Tongue (tissue), 2 donors: Measurements from ENCODE around the gene RMND5A. TPM values are rescaled to one million over a fixed set of nuclear protein-coding genes. Genes with fewer than 3 reads are reported as not detected.

Source experiments
- DNase-seq: peaks from one replicate; pipeline ENCODE4 v3.0.0-alpha.2; 2015
- total RNA-seq: library from RNA; depleted of rRNA; stranded (reverse); fragments of >200 nt; gene quantifications from one replicate; pipeline ENCODE4 v1.2.3, GENCODE V29; 2014

Gene RMND5A
- total RNA-seq, 1 donor from 2014 or later = 76.5 TPM

DNA sequence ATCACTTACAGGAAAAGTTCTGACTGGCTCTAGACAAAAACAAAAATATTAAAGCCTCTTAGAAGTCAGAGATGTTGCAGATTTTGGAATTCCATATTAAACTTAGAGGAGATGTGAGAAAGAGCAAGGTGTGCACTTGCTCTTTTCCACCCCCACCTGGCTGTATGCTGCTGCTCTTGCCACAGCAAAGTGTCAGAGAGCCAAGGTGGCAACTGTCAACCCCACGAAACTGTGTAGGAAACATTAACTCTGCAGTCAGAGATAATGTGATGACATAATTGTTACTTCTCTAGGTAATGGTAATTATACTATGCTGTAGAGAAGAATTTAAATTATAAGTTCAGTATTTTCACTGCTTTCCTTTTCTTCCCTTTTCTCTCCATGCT is 45.2 kb downstream of the RMND5A start:
- DNase-seq = no peak

DNA sequence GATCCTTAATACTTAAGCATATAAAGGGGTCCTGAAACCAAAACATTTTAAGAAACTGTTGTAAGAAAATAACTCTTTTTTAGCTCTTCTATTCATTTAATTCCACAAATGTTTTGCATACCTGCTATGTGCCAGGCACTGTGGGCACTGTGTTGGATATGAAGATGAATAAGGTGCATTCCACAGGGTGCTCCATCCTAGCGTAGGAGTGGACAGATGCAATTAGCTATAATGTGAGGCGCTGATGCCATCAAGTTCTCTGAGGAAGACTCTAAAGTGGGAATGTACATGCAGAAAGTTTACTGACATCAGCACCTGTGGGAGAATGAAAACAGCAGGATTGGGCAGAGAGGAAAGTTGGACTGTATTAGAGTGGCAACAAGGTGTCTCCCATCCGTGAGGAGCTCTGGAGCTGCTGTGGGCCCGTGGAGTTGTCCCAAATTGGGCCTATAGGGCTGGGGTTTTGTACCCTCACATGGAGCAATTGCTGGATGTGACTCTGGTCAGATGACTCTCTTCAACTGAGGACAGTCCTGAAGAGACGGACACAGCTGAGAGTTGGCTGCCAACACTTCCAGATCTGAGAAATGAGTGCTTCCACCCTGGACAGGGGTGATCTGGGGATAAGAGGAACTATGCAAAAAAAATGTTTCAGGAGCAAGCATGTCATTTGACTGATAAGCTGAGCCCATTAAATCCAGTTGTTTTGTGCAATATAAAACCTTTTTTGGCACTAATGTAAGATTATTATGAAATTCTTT is 48.3 kb downstream of the RMND5A start:
- DNase-seq = no peak

DNA sequence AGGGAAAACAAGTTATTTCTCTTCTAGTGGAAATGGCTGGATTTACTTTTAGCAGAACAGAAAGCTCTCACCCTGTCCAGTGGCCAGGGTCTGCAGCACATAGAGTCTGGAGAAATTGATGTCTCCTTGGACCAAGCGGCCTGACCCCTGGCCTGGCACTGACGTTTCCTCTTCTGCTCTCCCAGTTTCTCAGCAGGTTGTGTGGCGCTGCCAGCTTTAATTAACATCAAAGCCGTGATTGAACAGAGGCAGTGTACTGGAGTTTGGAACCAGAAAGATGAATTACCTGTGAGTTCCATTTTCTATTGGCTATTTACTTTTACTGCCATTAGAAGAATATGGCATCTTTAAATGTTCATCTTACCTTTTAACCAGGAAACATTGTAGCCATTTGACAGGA is 49.7 kb downstream of the RMND5A start:
- no peak for DNase-seq

DNA sequence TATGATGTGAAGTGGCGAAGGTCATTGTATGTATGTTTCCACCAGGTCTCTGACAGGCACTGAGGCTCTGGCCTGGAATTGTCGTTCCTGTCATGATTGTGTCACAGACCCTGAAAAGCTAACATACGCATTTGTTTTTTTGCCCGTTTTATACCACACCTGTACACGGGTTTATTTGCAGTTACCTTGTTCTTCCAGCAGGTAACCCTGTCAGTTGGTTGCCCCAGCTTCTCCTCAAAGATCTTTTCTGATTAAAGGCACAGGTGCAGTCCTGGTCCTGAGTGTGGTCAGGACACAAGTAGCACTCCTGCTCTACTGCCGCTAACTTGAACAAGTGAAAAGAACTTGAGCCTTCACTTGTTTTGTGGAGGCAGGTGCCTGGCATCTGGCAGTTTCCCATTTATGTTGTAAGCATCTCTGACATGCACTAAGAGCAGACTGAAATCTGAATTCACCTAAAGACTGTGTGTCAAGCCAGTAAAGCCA is 50.8 kb downstream of the RMND5A start:
- no peak for DNase-seq

DNA sequence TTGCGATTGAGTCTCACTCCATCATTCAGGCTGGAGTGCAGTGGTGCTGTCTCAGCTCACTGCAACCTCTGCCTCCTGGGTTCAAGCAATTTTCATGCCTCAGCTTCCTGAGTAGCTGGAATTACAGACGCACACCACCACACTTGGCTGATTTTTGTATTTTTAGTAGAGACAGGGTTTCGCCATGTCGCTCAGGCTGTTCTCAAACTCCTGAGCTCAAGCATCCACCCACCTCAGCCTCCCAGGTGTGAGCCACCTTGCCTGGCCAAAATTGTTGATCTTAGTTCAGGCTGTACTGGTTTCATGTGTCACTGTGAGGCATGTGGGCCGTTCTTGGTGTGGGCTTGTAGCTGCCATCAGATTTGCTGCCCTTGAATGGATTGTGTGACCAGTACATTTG is 52.5 kb downstream of the RMND5A start:
- no peak for DNase-seq

DNA sequence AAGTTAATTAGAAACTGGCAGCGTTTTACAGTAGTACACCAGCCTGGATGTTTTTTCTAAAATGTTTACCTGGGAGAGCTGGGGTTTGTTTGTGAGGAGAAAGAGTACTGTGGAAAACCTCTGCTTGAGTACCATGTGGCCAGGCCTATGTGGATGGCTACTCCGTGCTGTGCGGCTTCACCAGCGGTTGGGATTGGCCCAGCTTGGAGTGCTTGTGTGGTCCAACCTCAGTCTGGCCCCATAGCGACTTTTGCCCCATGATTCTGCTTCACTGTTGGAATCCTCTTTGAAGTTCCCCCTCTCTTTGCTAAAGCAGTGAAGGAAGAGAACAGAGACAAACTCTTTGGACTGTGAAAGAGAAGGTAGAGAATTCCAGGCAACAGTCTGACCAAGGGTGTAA is 54.8 kb downstream of the RMND5A start:
- no peak for DNase-seq

DNA sequence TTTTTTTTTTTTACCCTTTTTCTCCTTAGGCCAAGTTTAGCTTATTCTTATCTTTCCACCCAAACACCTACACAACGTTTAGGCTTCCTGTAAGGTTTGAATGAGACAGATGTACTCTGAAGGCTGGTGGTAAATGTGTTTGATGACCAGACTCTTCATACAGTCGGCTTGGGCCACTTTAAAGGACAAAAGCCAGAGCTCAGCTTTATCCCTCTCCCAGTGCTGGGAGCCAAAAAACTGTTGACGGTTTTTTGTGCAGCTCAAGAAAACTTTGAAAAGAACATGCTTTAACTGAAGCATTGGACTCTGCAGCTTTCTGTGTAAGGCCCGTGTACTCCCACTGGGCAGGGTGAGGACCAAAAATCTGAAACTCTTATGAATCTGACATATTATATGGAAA is 55.2 kb downstream of the RMND5A start:
- DNase-seq = no peak

DNA sequence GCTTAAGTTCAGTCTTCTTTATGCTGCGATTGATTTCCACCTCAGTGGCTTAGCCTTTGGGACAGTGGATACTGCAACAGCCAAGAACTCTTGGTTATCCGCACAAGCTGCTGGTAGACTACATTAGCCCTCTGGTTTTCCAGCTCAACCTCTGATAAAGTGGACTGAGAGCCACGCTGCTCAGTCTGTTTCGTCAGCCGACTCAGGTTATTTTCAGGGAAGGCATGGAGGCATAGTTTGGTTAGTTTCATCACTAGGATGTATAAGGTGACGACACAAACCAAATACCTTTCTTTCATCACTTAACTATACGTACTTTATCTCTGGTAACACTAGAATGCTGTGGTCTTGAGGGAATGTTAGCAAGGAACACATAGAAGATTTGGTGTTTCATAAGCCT is 56.4 kb downstream of the RMND5A start:
- DNase-seq = no peak

DNA sequence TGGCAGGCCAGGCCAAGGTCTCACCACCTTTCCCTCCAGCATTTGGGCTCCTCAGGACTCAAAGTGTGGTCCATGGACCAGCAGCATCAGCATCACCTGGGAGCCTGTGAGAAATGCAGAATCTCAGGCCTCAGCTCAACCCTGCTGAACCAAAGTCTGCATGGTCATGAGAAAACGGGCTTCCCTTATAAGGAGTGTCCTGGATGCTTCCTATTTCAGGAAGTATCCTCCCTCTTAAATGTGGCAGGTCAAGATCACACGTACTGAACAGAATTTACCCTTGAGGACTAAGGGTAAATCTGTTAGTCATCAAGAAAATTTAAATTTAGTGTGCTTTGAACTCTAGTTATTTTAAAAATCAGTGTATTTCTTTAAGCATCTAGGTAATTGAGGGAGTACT is 58.9 kb downstream of the RMND5A start:
- no peak for DNase-seq

DNA sequence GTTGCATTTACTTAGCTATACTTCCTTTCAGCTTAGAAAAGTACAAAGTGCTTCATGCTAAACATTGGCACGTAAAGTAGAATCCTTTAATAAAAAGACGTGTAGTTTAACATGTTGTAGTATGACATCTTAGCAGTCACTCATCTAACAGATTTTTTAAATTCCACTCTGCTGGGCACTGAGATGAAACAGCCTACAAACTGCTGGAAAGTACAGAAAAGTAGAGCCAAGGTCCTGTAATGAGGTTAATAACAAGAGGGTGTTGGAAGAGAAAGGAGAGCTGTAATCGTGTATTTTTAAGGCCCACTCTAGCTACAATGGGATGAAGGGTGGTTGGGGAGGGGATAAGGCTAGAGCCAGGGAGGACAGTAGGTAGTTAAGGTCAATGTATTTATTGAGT is 59.9 kb downstream of the RMND5A start:
- DNase-seq = no peak

DNA sequence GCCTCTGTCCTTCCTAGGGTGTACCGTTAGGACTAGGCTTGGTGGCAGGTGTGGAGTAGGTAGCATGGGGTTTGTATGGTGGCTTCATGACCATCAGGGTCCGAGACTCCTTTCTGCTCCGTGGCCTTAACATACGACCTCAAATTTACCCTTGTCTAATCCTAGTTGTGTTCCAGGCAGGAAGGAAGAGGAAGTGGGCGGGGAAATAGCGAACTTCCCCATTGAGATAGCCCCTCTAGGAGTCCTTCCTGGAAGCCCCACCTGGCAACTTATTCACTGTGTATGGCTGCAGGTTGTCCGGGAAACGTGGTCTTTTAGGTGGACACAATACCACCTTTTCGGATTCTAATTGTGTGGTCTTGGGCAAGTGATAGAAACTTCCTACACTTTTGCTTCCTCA is 61.3 kb downstream of the RMND5A start:
- DNase-seq = no peak

DNA sequence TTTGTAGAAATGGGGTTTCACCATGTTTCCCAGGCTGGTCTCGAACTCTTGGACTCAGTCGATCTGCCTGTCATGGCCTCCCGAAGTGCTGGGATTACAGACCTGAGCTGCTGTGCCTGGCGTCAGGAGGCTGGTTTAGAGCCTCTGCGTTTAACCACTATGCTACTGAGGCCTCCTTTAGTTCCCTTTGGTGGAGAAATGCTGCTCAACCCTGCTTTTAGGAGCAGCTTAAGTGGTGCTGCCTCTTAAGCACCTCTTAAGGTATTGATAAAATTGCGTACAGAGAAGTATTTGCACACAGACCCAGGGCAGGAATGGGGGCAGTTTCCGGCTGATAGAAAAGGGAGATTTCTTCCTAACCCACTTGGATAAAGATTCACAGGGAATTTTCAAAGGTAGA is 62.7 kb downstream of the RMND5A start:
- DNase-seq = no peak

DNA sequence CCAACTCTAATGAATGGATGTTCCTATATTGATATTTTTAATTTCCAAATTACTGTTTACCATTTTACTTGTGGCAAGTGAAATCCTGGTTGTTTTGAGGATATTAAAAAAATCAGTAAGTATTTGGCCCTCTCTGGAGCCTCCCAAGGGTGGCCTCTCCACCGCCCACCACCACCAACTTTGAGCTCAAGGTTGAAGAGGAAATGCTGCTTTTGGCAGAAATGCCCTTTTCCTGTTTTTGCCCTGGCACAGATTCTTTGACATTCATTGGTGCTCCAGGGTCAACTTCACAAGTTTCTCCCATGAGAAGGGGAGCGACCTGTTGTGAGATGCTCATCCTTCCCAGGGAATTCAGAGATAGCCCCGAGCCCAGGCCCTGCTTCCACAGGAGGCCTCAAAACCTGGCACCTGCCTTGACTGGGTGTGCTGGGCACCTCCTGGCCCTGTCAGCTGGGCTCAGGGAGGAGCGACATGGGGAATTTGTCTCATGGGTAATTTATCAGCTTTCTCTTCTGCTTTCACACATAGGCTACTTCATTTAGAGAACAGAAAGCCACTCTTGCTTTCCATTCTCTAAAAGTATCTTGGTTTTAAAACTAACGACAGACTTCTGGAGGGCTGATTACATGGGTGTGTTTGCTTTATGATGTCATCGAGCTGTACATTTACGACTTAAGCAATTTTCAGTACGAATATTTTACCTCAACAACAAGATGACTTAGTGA is 63.7 kb downstream of the RMND5A start:
- DNase-seq = no peak

DNA sequence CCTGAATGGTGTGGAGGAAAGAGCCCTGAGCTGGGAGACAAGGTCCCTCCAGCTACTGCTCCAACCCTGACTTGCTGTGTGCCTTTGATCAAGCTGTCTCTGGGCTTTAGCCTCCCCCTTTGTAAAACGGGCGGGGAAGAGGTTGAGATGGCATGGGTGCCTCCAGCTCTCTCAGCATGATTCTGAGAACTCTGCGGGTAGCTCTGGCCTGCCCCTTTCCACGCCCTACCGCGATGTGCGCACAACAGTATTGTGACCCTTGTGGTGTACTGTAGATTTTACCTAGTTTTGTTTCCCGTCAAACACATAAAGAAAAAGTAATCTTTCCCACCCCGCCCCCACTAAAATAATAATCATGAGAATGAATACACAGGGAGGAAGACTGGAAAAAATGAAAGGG is 65.4 kb downstream of the RMND5A start:
- DNase-seq = no peak

DNA sequence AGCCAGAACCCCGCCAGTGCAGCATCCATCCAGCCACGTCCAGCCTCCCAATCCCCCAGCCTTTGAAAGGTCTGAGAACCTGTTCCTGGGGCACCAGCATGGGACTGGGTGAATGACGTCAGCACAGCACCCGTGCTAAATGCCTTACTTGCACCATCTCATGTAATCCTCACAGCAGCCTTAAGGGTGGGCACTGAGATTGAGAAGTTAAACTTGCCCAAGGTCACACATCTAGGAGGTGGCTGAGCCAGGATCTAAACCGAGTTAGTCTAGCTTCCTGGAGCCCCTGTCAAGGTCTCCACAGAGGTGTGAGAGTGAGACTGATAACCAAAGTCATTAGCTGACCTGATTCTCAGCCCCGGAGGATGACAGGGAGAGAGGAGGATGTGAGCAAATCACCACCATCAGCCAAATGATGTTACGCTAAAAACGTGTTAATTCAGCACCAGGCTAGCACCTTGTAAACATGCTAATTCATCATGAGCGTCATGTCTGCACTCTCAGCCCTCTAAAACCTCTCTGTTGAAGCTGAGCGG is 66.0 kb downstream of the RMND5A start:
- DNase-seq = no peak

DNA sequence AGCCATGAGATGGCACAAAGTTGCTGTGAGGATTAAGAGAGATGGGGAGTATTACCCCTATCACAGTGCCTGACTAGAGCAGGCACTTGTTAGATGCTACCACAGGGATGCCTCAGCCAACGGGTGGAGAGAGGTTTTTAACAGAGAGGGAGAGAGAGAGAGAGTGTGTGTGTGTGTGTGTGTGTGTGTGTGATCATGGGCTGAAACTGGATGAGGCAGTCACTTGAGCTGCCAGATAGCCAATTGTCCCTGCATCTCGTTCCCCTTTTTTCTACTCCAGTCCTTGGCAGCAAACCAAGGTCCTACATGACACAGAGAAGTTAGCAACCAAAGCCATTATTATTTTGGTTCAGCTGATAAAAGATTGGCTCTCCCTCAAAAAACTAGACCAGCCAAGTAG is 67.6 kb downstream of the RMND5A start:
- DNase-seq = peak; percentile 69

DNA sequence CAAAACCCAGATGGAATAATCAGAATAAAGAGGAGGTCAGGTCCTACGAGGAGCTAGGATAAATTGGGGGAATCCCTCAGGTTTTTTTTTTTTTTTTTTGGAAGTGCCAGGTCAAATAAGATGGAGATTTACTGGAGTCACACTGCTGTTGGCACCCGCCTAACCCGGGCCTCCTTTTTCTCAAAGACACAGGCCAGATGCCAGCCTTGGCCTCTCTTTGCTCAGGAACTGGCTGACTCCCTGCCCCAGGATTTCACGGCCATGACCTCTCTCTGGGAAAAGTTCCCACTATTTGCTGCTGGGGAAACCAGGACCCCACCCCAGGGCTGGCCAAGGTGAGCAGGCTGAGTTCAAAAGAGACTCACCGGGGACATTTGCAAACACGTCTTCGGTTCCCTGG is 68.1 kb downstream of the RMND5A start:
- no peak for DNase-seq

DNA sequence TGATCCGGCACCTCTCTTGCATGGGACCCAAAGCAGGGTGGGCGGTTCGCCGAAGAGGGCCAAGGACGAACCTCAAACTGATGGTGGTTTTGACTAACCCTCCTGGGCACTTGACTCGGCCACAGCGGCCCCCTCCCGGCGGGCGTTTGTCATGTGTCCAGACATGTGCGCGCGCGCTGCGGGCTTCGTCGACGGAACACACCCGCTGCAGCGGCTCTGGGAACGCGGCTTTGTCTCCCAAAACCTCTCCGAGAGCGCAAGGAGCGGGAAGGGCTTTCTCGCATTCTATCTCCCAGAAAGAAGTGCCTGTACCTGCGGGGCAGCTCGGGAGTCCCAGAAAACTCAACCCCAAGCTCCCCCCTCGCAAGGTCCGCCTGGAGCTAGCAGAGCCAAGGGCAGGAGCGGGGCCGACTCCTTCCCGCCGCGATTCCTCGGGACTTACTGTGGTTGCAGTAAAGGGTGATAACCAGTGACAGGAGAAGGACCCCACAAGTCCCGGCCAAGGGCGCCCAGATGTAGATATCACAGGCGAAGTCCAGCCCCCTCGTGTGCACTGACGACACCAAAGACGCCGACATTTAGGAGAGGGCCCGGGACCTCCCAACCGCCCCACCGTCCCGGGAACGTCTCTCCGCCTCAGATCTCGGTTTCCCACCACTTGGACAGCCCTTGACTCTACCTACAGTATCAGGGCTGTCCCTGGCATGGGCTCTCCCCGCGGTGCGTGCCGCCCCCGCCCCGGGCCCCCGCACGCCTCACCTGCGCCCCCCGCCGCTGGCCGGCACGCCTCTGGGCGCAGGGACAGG is 69.0 kb downstream of the RMND5A start:
- DNase-seq = peak; percentile 35

DNA sequence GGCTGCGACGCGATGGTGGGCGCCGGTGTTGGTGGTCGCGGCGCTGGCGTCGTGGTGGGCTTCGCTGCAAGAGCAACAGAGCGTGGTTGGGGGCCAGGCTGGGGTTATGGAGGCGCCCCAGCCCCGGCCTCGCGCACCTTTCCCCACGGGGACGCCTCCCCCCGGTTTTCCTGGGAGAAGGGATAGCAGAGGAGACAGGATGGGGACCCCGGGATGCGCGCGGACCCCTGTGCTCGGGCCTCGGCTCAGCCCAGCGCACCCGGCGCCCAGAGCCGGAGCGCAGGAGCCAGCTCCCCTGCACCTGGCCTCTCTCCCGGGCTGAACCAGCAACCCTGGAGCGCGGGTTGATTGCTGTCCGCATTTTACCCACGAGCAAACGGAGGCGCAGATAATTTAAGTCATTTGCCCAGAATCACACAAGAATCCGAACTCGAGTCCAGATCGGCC is 69.6 kb downstream of the RMND5A start:
- DNase-seq = no peak

DNA sequence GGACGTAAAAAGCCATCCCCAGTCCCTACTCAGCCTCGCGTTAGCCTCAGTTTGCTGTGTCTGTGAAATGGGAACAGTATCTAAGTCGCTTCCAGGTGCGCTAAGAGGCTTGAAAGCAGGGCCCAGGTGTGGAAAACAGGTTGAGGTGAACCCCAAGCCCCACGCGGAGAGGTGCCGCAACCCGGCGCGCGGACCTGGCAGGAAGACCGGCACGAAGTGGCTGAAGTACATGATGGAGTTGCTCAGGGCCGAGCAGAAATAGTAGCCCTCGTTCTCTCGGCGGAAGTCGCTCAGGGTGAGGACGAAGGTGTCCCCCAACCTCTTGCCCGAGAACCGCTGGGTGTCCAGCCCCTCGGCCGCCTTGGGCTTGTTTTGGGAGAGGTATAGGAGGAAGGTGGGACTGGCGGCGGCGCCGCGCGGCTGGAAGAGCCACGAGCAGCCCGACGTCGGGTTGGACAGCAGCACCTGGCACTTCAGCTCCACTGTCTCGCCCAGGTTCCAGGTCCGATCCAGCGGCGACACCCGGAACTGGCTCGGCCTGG is 70.1 kb downstream of the RMND5A start:
- no peak for DNase-seq

DNA sequence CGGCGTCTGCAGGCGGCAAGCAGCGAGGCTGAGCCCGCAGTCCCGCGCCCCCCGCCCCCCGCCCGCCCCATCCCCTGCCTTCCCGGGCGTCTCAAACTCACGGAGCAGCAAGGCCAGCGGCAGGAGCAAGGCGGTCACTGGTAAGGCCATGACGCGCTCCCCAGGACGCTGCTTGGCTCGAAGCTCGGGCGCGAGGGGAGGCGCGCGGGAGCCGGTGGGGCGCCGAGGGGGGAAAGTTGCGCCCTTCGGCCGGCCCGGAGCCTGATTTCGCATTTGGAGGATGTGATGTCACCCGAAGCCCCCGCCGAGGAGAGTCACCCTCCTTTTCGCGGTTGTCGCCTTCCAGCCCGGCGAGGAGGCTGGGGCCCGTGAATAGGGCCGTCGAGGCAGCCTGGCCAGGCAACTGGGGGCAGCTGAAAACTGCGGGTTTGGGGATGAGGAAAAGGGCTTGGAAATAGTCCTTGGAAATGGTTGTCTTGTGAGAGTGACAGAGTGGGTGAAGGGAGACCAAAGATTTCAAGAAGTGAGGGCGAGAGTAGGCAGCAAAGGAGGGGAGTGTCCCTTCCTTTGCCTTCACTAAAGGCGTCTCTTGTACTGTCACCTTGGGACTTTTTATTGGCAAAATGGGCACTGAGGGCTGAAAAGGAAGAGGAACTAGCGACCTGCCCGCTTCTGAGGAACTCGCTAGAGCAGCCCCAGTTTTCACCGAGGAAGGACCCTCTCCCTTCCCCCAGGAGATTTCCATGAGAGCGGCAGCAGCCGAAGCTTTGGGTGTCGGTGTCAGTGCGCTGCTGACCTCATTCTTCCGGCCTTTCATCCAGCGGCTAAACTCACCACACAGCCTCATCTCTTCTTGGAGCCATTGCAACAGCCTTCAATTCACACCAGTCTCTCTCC is 70.8 kb downstream of the RMND5A start, which contains the start of gene CD8A:
TSS of gene CD8A (minus strand) at position 238 of the 897 bp plus-strand sequence. CDS start at position 150, 88 bp downstream.
- no peak for DNase-seq
